Measurements from ENCODE around the gene PLEKHF1.

- no peak for TF ChIP-seq CTCF (IDR thresholded peaks at IDR 0.05)
- TF ChIP-seq POLR2A (IDR thresholded peaks at IDR 0.05) = no peak
Measured at GRCh38 chr19:29635963-29636362, 29.3 kb upstream of the PLEKHF1 start.
